GM19025 (cell line): Measurements from ENCODE around the gene SYMPK.
"Not testable (repeated sequence)": the region's sequence is repeated elsewhere in the genome, so short reads cannot be mapped to it uniquely, and the experiment has no call there.

Experiments used
- ATAC-seq: cut with Tn5 transposase; IDR thresholded peaks from one replicate; pipeline ENCODE4 v1.9.1; 2021; ENCODE audit warnings: mild to moderate bottlenecking, low read depth, moderate library complexity; ENCODE audit not compliant: unreplicated experiment

SYMPK gene

DNA sequence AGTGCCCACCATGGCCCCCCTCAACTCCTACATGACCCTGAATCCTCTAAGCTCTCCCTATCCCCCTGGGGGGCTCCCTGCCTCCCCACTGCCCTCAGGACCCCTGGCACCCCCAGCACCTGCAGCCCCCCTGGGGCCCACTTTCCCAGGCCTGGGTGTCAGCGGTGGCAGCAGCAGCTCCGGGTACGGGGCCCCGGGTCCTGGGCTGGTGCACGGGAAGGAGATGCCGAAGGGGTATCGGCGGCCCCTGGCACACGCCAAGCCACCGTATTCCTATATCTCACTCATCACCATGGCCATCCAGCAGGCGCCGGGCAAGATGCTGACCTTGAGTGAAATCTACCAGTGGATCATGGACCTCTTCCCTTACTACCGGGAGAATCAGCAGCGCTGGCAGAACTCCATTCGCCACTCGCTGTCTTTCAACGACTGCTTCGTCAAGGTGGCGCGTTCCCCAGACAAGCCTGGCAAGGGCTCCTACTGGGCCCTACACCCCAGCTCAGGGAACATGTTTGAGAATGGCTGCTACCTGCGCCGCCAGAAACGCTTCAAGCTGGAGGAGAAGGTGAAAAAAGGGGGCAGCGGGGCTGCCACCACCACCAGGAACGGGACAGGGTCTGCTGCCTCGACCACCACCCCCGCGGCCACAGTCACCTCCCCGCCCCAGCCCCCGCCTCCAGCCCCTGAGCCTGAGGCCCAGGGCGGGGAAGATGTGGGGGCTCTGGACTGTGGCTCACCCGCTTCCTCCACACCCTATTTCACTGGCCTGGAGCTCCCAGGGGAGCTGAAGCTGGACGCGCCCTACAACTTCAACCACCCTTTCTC is 9.4 kb upstream of the SYMPK start:
- no peak for ATAC-seq

- no peak for ATAC-seq
Measured at GRCh38 chr19:45870798-45871197, 7.9 kb upstream of the SYMPK start.

DNA sequence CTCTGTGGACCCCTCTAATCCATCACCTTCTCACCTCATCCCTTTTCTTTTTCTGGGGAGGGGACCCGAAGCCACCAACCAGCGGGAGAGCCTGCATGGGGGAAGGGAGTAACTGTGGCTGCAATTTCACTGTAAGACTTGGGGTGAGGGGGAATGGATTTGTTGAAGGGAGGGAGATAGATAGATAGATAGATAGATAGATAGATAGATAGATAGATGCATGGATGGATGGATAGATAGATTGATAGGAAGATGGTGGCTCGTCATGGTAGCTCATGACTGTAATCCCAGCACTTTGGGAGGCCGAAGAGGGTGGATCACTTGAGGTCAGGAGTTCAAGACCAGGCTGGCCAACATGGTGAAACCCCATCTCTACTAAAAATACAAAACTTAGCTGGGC is 4.3 kb upstream of the SYMPK start:
- not testable (repeated sequence) for ATAC-seq

DNA sequence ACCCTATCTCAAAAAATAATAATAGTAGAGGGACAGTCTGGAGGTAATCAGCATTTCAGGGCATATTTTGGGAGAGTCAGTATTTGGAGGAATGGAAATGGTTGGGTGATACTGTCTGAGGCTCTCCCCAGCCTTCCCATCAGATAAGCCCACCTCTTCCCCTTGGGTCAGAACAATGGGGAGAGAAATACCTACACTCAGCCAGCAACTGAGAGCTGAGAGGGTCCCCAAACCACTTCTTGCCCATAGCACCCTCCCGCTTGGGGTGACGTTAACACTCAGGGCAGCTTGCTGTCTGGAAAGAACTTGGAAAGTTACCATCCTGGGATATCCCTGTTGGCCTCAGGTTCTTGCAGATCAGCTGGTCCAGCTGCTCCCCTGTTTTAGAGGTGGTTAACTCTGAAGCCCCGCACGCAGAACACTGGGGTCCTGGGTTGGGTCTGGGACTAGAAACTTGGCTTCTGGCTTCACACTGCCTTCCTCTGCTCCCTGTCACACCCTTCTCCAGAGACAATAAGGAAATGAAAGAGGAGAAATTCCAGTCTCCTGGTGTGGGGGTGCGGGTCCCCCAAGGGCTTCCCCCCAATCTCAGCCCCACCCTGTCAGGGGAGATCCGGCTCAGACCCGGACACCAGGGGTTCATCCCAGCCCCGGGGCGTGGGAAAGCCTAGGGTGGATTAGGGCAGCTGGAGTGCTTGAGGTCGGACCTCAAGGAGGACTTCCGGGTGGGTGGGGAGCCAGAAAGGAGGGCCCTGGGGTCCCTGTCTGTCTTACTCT is 3.6 kb upstream of the SYMPK start:
- no peak for ATAC-seq

DNA sequence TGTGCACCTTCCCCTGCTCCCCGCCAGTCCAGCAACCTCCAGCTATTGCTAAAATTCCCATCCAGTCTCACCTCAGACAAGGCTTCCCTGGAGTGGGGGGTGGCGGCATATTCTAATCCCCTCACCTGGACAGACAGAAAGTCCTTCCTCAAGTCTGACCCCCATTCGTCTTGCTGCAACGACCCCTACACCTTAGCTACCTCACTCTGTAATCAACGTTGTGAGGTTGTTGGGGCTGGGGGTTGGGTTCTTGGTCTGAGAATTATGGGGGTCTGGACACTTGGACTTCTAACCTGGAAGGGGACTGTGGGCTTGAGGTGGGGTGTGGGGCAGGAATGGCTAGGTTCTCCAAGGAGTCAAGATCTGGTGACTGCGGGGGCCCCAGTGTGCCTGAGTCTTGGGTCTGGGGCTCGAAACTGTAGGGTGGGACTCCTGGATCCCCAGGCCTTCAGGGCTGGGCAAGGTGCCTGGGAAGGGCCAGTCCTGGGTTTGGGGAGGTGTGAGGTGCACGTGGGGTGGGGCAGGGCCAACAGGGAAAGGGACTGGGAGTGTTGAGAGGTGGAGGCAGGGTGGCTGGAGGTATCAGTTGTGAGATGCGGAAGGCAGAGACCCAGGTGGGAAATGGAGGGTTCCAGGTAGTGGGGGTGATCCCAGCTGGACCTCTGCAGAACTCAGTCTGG is 2.5 kb upstream of the SYMPK start:
- ATAC-seq: no peak

GRCh38 chr19:45864629-45865082 is 1.7 kb upstream of the SYMPK start:
- ATAC-seq: no peak

- peak; percentile 30 for ATAC-seq
Measured at GRCh38 chr19:45863840-45864628, 1.1 kb upstream of the SYMPK start, which contains the start of gene FOXA3. Gene FOXA3 (plus strand): TSS chr19:45864326. CDS start chr19:45864457, 131 bp downstream.

GRCh38 chr19:45863335-45863839 is 440 bp upstream of the SYMPK start:
- no peak for ATAC-seq

DNA sequence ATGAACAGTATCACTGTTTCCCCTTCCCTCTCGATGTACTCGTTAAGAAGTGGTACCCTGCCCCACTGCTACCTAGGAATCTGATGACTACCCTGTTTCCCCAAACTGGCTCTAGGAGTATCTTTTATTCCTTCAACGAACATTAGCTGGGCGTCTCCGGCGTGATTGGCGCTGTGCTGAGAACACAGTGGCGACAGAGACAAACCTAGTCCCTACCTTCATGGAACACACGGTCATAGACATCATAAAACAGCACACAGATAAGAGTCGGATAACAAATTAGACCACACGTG is 730 bp downstream of the SYMPK start:
- no peak for ATAC-seq

GRCh38 chr19:45860359-45861259 is 2.3 kb downstream of the SYMPK start:
- ATAC-seq: no peak

- ATAC-seq: no peak
Measured at GRCh38 chr19:45854167-45854778, 8.7 kb downstream of the SYMPK start.

DNA sequence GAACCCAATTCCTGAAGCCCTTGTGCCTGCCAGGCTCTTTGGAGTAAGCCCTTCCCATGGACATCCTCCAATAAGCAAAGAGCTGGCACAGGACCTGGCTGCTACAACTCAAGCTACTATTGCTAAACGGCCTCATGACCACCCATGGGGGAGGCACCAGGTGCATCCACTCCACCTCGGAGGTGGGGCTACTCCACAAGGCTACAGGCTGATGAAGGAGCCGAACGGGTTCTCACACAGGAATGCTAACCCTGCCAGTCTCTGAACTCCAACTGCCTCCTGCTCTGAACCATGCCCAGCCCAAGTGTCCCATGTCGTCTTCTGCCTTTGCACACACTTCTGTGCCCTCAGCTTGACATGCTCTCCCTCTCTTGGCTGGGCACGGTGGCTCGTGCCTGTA is 10.0 kb downstream of the SYMPK start:
- ATAC-seq: no peak

GRCh38 chr19:45852145-45852750 is 10.7 kb downstream of the SYMPK start:
- no peak for ATAC-seq

DNA sequence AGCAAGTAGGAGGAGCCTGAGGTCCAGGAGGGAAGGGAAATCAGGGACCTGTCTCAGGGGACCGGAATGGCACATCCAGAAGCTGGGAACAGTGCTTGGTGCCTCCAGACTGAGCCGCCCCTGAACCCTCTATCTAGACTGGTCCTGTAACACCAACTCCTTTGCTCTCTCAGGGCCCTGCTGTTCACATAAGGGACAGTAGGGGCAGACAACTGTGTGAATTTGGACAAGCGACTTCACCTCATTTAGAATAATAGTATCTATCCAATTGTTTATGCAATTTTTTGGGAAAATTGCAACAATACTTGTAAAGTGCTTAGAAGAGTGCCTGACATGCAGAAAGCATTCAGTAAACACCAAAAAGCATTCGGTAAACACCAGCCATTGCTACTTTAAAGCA is 14.0 kb downstream of the SYMPK start:
- ATAC-seq: no peak

DNA sequence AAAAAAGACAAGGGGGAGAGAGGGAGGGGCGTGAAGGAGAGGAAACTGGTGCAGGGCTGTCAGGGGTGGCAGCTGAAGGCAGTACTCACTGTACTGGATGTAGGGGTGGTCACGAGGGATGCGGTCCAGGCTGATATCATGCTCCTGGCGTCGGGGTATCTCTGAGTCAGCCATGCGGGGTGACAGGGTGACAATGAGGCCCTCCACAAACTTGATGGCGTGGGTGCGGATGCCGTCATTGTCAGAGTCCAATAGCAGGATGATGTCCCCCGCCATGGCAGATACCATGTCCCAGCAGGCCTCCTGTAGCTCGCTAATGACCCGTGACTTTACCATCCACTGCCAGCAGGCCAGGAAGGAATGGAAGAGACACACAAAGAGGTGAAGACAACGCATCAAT is 15.3 kb downstream of the SYMPK start:
- no peak for ATAC-seq

DNA sequence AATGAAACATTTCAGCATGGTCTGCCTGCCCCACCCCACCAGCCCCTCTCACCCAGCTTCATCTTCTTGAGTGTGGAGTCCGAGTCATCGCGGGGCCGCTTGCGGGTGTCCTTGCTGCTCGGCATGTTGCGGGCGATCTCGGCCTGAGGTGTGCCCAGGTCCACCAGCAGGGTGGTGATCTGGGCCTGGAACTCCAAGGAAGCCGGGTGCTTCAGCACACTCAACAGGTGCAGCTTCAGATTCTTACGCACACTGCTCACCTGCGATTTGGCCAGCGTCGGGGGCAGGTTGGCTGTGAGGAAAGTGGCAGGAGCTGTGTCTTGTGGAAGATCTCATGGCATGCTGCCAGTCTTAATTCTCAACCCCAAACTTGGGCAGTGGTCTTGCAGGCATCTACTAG is 20.7 kb downstream of the SYMPK start:
- no peak for ATAC-seq

DNA sequence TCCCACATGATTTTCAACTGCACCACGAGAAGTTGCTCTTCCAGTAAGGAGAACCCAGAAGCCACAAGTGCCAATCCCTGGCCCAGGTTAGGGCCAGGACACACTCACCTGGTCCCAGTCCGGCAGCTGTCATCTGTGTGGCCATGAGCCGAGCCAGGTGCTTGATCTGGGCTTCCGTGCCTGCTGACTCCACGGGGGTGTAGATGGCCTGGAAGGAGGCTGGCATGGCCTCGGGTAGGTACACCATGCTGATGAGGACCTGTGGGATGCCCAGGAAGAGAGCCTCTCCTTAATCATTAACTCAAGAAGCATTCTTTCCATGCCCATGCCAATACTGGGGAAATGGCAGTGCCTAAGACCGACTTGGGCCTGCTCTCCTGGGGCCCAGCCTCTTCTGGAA is 28.0 kb downstream of the SYMPK start:
- ATAC-seq: no peak

DNA sequence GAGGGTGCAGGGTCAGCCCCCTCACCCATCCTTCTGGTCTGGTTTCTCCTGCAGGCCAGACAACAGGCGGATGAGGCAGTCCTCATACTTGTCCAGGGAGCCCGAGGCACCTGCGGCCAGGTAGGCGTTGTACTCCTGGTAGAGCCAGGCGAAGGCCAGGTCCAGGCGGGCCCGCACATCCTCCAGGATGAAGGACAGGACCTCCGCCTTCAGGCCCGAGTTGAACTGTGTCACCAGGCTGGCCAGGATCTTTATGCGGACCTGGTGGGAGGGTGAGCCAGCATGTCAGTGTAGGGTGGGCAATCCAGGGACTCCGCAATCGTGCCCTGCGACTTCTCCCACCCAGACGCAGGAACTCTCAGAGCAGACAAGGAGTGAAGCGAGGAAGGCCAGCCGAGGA is 34.0 kb downstream of the SYMPK start:
- ATAC-seq: no peak

DNA sequence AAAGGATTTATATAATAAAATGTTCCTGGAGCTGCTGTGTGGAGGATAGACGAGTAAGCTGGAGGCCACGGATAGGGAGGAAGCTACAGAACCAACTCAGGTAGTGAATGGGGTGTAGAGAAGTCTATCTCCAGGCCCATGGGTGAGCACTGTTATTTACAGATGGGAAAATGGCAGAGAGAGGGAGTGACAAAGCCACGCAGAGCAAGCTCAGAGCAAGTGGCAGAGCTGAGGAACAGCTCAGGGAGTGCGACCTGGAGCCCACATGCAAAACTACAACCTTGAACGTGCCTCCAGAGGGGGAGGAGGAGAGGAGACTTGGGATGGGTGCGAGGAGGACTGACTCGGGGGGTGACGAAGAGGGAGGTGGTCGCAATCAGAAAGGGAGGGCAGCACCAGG is 34.4 kb downstream of the SYMPK start:
- no peak for ATAC-seq
